H1 (cell line): ENCODE measurements around the gene HDHD3. TPM values are rescaled to one million over a fixed set of nuclear protein-coding genes. Genes with fewer than 3 reads are reported as not detected.

ENCODE experiments used
- CTCF ChIA-PET: fragments of 300-600 bp; sonication (Branson Sonifier 250); formaldehyde crosslinking; loops from one replicate; lab custom pipeline; 2021; ENCODE audit not compliant: partially characterized antibody; lab: Charles Lee
- POLR2A ChIA-PET: fragments of 300-600 bp; sonication (Branson Sonifier 250); formaldehyde crosslinking; loops from one replicate; lab custom pipeline; 2021; ENCODE audit warnings: inconsistent platforms; ENCODE audit not compliant: partially characterized antibody; lab: Charles Lee
- DNase-seq, 2 experiments: peaks; one replicate each; pipeline versions ENCODE4 v3.0.0 to v3.0.0-alpha.2; 2010 to 2022; ENCODE audit warnings: low spot score in 2 of 2, low read depth in 1 of 2, mixed read lengths in 1 of 2
- FAIRE-seq: peaks from 2 replicates; lab custom pipeline; 2011; peaks lifted over from hg19 to GRCh38; lab: Jason Lieb, UNC
- H2AFZ ChIP-seq: 2 replicates; pipeline ENCODE4 v1.8.1; 2012; ENCODE audit warnings: low read length, inconsistent platforms
- H2AK5ac ChIP-seq: 2 replicates; pipeline ENCODE4 v1.6.1; 2013; ENCODE audit warnings: low read depth, low read length
- H2BK120ac ChIP-seq: replicated peaks from 2 replicates; pipeline ENCODE3; 2013; ENCODE audit warnings: low read depth, low read length, inconsistent platforms
- H2BK12ac ChIP-seq: 2 replicates; pipeline ENCODE4 v1.6.1; 2013; ENCODE audit warnings: low read depth, low read length
- H2BK15ac ChIP-seq: 2 replicates; pipeline ENCODE4 v1.6.1; 2013; ENCODE audit warnings: low read length
- H2BK20ac ChIP-seq: 2 replicates; pipeline ENCODE4 v1.6.1; 2013; ENCODE audit warnings: low read length
- H2BK5ac ChIP-seq: 2 replicates; pipeline ENCODE4 v1.6.1; 2013; ENCODE audit warnings: low read depth, low read length
- H3K14ac ChIP-seq: 2 replicates; pipeline ENCODE4 v1.6.1; 2013; ENCODE audit warnings: inconsistent platforms; ENCODE audit not compliant: insufficient read length
- H3K18ac ChIP-seq: 2 replicates; pipeline ENCODE4 v1.6.1; 2013; ENCODE audit warnings: low read length; ENCODE audit errors: extremely low read depth
- H3K23ac ChIP-seq: 2 replicates; pipeline ENCODE4 v1.6.1; 2013; ENCODE audit warnings: inconsistent platforms; ENCODE audit not compliant: insufficient read length
- H3K23me2 ChIP-seq: 2 replicates; pipeline ENCODE4 v1.6.1; 2013; ENCODE audit warnings: low read depth, low read length
- H3K27ac ChIP-seq: 2 replicates; pipeline ENCODE4 v1.6.1; 2011; ENCODE audit warnings: low read depth, low read length, inconsistent platforms
- H3K27me3 ChIP-seq, 4 experiments: replicated peaks in 1 of 4; 1 replicate in 1 of 4; 2 replicates in 3 of 4; pipeline versions ENCODE4 v1.6.1 to v1.8.1; 2011 to 2013; ENCODE audit warnings: low read length in 3 of 4, mild to moderate bottlenecking in 3 of 4, inconsistent platforms in 2 of 4, mixed read lengths in 2 of 4, moderate library complexity in 1 of 4; ENCODE audit not compliant: control insufficient read depth in 3 of 4, insufficient read depth in 3 of 4; ENCODE audit errors: extremely low read depth in 1 of 4
- H3K36me3 ChIP-seq, 4 experiments: 2 replicates each; pipeline versions ENCODE4 v1.6.1 to v1.8.1; 2011 to 2013; ENCODE audit warnings: mild to moderate bottlenecking in 4 of 4, low read length in 3 of 4, moderate library complexity in 2 of 4, control low read depth in 1 of 4, inconsistent platforms in 1 of 4; ENCODE audit not compliant: insufficient read depth in 4 of 4, control insufficient read depth in 2 of 4
- H3K4ac ChIP-seq: replicated peaks from 2 replicates; pipeline ENCODE3; 2013; ENCODE audit warnings: low read length, low read depth, mixed read lengths, inconsistent platforms; ENCODE audit not compliant: insufficient read length
- H3K4me1 ChIP-seq, 4 experiments: replicated peaks in 1 of 4; 1 replicate in 1 of 4; 2 replicates in 3 of 4; pipeline versions ENCODE4 v1.6.1 to v1.8.1; 2011 to 2013; ENCODE audit warnings: low read length in 3 of 4, inconsistent platforms in 2 of 4, mixed read lengths in 1 of 4; ENCODE audit not compliant: insufficient read depth in 4 of 4, control insufficient read depth in 3 of 4
- H3K4me2 ChIP-seq, 2 experiments: 2 replicates each; pipeline versions ENCODE4 v1.6.1 to v1.8.1; 2011 to 2013; ENCODE audit warnings: low read depth in 2 of 2, low read length in 2 of 2, control low read depth in 1 of 2, inconsistent platforms in 1 of 2, mild to moderate bottlenecking in 1 of 2; ENCODE audit not compliant: insufficient read depth in 1 of 2
- H3K4me3 ChIP-seq, 4 experiments: fragments of 200-600, 300-600 bp in 1 of 4; sonication (generic), shearing (Covaris generic), sonication (Bioruptor Twin) in 1 of 4; 2 replicates each; pipeline versions ENCODE4 v1.5.1 to v1.8.1; 2011 to 2016; ENCODE audit warnings: low read length in 4 of 4, low read depth in 3 of 4, control low read depth in 2 of 4, inconsistent platforms in 2 of 4, mild to moderate bottlenecking in 2 of 4, mixed read lengths in 1 of 4, moderate library complexity in 1 of 4; ENCODE audit not compliant: insufficient read depth in 2 of 4; ENCODE audit errors: extremely low read depth in 1 of 4
- H3K56ac ChIP-seq: replicated peaks from 2 replicates; pipeline ENCODE3; 2013; ENCODE audit warnings: low read depth, mild to moderate bottlenecking, mixed read lengths, low read length, inconsistent platforms; ENCODE audit not compliant: insufficient read length
- H3K79me1 ChIP-seq: 2 replicates; pipeline ENCODE4 v1.6.1; 2013; ENCODE audit warnings: low read depth, low read length, control low read depth
- H3K79me2 ChIP-seq, 2 experiments: 2 replicates each; pipeline versions ENCODE4 v1.6.1 to v1.8.1; 2012 to 2013; ENCODE audit warnings: low read length in 2 of 2, mild to moderate bottlenecking in 2 of 2, inconsistent platforms in 1 of 2; ENCODE audit not compliant: insufficient read depth in 2 of 2, control insufficient read depth in 1 of 2
- H3K9ac ChIP-seq, 4 experiments: replicated peaks in 1 of 4; 1 replicate in 1 of 4; 2 replicates in 3 of 4; pipeline versions ENCODE4 v1.6.1 to v1.8.1; 2011 to 2013; ENCODE audit warnings: low read depth in 3 of 4, low read length in 3 of 4, control low read depth in 2 of 4, mild to moderate bottlenecking in 2 of 4, moderate library complexity in 2 of 4, inconsistent platforms in 1 of 4; ENCODE audit errors: extremely low read depth in 1 of 4
- H3K9me3 ChIP-seq, 2 experiments: 2 replicates each; pipeline versions ENCODE4 v1.6.1 to v1.8.1; 2012 to 2013; ENCODE audit warnings: mild to moderate bottlenecking in 2 of 2, moderate library complexity in 2 of 2, control low read depth in 1 of 2, inconsistent platforms in 1 of 2, low read depth in 1 of 2, low read length in 1 of 2, mixed read lengths in 1 of 2; ENCODE audit not compliant: insufficient read depth in 2 of 2
- H4K20me1 ChIP-seq, 2 experiments: replicated peaks in 1 of 2; 2 replicates each; pipeline versions ENCODE3 to v1.8.1; 2011 to 2013; ENCODE audit warnings: inconsistent platforms in 2 of 2, low read length in 2 of 2, mild to moderate bottlenecking in 1 of 2; ENCODE audit not compliant: insufficient read depth in 2 of 2, control insufficient read depth in 1 of 2
- H4K5ac ChIP-seq: 2 replicates; pipeline ENCODE4 v1.6.1; 2013; ENCODE audit warnings: low read length, low read depth, mixed read lengths, inconsistent platforms; ENCODE audit not compliant: insufficient read length
- H4K8ac ChIP-seq: 2 replicates; pipeline ENCODE4 v1.8.0; 2013; ENCODE audit warnings: mild to moderate bottlenecking, moderate library complexity, low read length, inconsistent platforms; ENCODE audit not compliant: insufficient read depth; ENCODE audit errors: extremely low read depth
- H4K91ac ChIP-seq: replicated peaks from 2 replicates; pipeline ENCODE3; 2013; ENCODE audit warnings: low read length, mixed read lengths, inconsistent platforms; ENCODE audit not compliant: insufficient read length
- BCL11A ChIP-seq, 2 experiments: IDR thresholded peaks; one replicate each; pipeline ENCODE4 v1.6.1; 2011; ENCODE audit warnings: low read depth in 2 of 2, low read length in 2 of 2, mild to moderate bottlenecking in 2 of 2
- CBX8 ChIP-seq: fragments of 300-800, 300-1000 bp; sonication (generic); IDR thresholded peaks from 2 replicates; pipeline ENCODE4 v1.7.1; 2016; ENCODE audit warnings: low read depth, low read length, borderline replicate concordance
- GABPA ChIP-seq: IDR thresholded peaks from 2 replicates; pipeline ENCODE4 v1.6.1; 2011; ENCODE audit warnings: mild to moderate bottlenecking, low read length, moderate library complexity, borderline replicate concordance; ENCODE audit not compliant: insufficient read depth
- HDAC2 ChIP-seq, 2 experiments: fragments of 300-600 bp in 1 of 2; sonication (generic) in 1 of 2; IDR thresholded peaks; 2 replicates each; pipeline ENCODE4 v1.6.1; 2011 to 2012; ENCODE audit warnings: low read depth in 2 of 2, low read length in 2 of 2, mild to moderate bottlenecking in 2 of 2, moderate library complexity in 2 of 2, borderline replicate concordance in 1 of 2, inconsistent platforms in 1 of 2
- JUND ChIP-seq: IDR thresholded peaks from 2 replicates; pipeline ENCODE4 v1.6.1; 2011; ENCODE audit warnings: mild to moderate bottlenecking, improper control_type of control experiment, low read length
- KDM5A ChIP-seq: fragments of 200-600 bp; IDR thresholded peaks from 2 replicates; pipeline ENCODE4 v1.7.1; 2012; ENCODE audit warnings: mild to moderate bottlenecking, low read length, inconsistent platforms, mixed read lengths
- POLR2A ChIP-seq, 2 experiments: IDR thresholded peaks; 1 replicate in 1 of 2; 2 replicates in 1 of 2; pipeline ENCODE4 v1.6.1; 2011; ENCODE audit warnings: low read depth in 2 of 2, low read length in 2 of 2, mild to moderate bottlenecking in 2 of 2; ENCODE audit errors: control extremely low read depth in 1 of 2
- RAD21 ChIP-seq, 2 experiments: IDR thresholded peaks in 1 of 2; conservative IDR thresholded peaks in 1 of 2; 2 replicates each; pipeline ENCODE4 v1.6.1; 2011; ENCODE audit warnings: low read depth in 2 of 2, low read length in 2 of 2, improper control_type of control experiment in 1 of 2, inconsistent platforms in 1 of 2, mild to moderate bottlenecking in 1 of 2, moderate library complexity in 1 of 2
- RFX5 ChIP-seq: IDR thresholded peaks from 2 replicates; pipeline ENCODE4 v1.6.1; 2011; ENCODE audit warnings: low read depth, low read length, improper control_type of control experiment, borderline replicate concordance
- RXRA ChIP-seq: IDR thresholded peaks from 2 replicates; pipeline ENCODE4 v1.6.1; 2011; ENCODE audit warnings: low read depth, mild to moderate bottlenecking, low read length, moderate library complexity; ENCODE audit not compliant: insufficient read depth
- SAP30 ChIP-seq: fragments of 300-600 bp; sonication (generic); IDR thresholded peaks from 2 replicates; pipeline ENCODE4 v1.7.1; 2012; ENCODE audit warnings: low read length, moderate library complexity, mild to moderate bottlenecking, inconsistent platforms; ENCODE audit not compliant: insufficient read depth, insufficient replicate concordance
- WGBS, 2 experiments: shearing (Covaris generic) in 1 of 2; methylation state at CpG; one replicate each; pipeline versions ENCODE4 v1.1.6 to v1.1.7; 2013 to 2015; ENCODE audit warnings: low lambda C conversion rate in 2 of 2, mixed read lengths in 2 of 2, inconsistent platforms in 1 of 2, low coverage in 1 of 2, missing lambda C conversion rate in 1 of 2; ENCODE audit not compliant: insufficient replicate concordance in 2 of 2, insufficient coverage in 1 of 2, insufficient read length in 1 of 2; ENCODE audit errors: extremely low coverage in 1 of 2, missing lambda C conversion rate in 1 of 2; 5-methylcytosine and 5-hydroxymethylcytosine counted together
- polyA plus RNA-seq, 7 experiments: library from polyadenylated mRNA; depleted of rRNA in 3 of 7; stranded (reverse) in 5 of 7; unstranded in 2 of 7; fragments of >200 nt in 5 of 7; fragments of 200-250 nt in 2 of 7; gene quantifications; 1 replicate in 5 of 7; 2 replicates in 1 of 7; 4 replicates in 1 of 7; pipeline versions ENCODE4 v1.2.1 to v1.2.3, GENCODE V29; 2011 to 2013; ENCODE audit warnings: missing spikeins in 2 of 7, mixed read lengths in 2 of 7
- total RNA-seq: library from RNA; stranded (reverse); fragmentation: NEBNext Ultra II Directional; extraction: Animal tissue kit (Norgen Biotek cat#: 25700); gene quantifications from 2 replicates; pipeline ENCODE4 v1.2.1, GENCODE V29; 2021
- TF ChIP-seq, protein P1 (sequence below): IDR thresholded peaks from 2 replicates; pipeline ENCODE4 v1.6.1; 2012; ENCODE audit warnings: inconsistent platforms

The HDHD3 gene
- total and polyA plus RNA-seq, 2 of the 8 experiments (the other 6 are each of a cell fraction or from before 2014, with no cell fraction given), result 12.1 to 25.3 TPM

DNA sequence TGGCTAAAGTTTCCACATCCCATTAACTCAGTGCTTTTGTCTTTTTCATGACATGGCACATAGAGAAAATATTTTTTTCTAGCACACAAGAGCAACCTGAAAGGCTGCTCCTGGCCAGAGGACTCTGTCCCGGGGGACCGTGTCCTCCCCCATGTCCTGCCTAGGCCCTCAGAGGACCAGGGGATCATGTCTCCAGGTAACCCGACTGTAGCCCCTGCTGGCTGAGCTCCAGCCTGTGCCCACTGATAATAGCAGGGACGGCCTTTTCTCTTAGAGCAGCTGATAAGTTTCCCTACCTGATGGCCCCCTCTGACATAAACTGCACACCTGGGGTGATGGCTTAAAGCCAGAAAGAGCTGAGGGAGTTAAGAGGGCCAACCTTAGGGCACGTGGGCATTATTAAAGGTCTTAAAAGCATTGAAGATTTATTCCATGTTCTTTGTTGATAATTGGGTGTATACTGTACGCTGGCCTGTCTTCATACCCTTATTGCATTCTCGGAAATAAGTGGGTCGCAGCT lies 5.9 kb downstream of the HDHD3 start:
- Histone ChIP-seq H3K4me3 (no peak overlapping the region), H3K36me3 (peaks cover 0 to 19% (median 2%) of the 10 kb centered on the region in 4 experiments; a peak in 4 of 8 replicates), H4K8ac (no peak overlapping the region), H3K9me3 (no peaks in the 10 kb centered on the region), H2AK5ac (no peak overlapping the region), H3K79me1 (no peaks in the 10 kb centered on the region), H3K23ac (no peak overlapping the region), H3K9ac (no peak overlapping the region), H2BK12ac (no peak overlapping the region), H2BK20ac (no peak overlapping the region), H3K18ac (no peak overlapping the region), H3K27me3 (no peaks in the 10 kb centered on the region), H3K14ac (no peak overlapping the region), H3K23me2 (no peaks in the 10 kb centered on the region), H3K27ac (no peak overlapping the region), H2BK15ac (no peak overlapping the region), H2BK120ac (no peak overlapping the region), H3K79me2 (peaks cover 0 to 5% of the 10 kb centered on the region in 2 experiments; a peak in 1 of 4 replicates), H3K4me2 (no peak overlapping the region), H2AFZ (no peak overlapping the region), H2BK5ac (no peak overlapping the region), H4K5ac (no peak overlapping the region), H3K4me1 (peaks cover 0 to 5% (median 2%) of the 10 kb centered on the region in 4 experiments; a peak in 3 of 7 replicates), H3K56ac (no peak overlapping the region), H3K4ac (no peak overlapping the region), H4K91ac (no peak overlapping the region), H4K20me1 (peaks cover 0 to 2% of the 10 kb centered on the region in 2 experiments)
- WGBS, 2 experiments, result 86% methylated on average over 8 of the region's 8 CpGs; no CpG with 5 or more reads in 1 of the 2 experiments
- ChIA-PET CTCF (interaction anchor here (0.9 to 1.2 kb wide), 3 partner anchors 10 to 27 kb away, joined by 3 to 6 read pairs (median 4); no protein-coding TSS in a partner anchor), POLR2A (interaction anchor here (1.0 to 2.8 kb wide), 7 partner anchors 8 to 39 kb away, joined by 3 to 11 read pairs (median 3); partner anchors contain the start of genes ALAD, BSPRY, C9orf43 and POLE3)
- no peak for DNase-seq
- FAIRE-seq, result no peak
- no peak for TF ChIP-seq JUND
- no peak for TF ChIP-seq RXRA
- TF ChIP-seq, protein P1, sequence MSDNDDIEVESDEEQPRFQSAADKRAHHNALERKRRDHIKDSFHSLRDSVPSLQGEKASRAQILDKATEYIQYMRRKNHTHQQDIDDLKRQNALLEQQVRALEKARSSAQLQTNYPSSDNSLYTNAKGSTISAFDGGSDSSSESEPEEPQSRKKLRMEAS, result no peak
- TF ChIP-seq KDM5A, result no peak
- no peak for TF ChIP-seq BCL11A (IDR thresholded peaks at IDR 0.05; ENCODE audit: low read depth in 2 of 2, low read length in 2 of 2)
- TF ChIP-seq HDAC2 (IDR thresholded peaks at IDR 0.05; ENCODE audit: borderline replicate concordance in 1 of 2, low read depth in 2 of 2, low read length in 2 of 2), result no peak
- no peak for TF ChIP-seq RAD21 (IDR thresholded peaks at IDR 0.05 in 1 of 2, conservative IDR thresholded peaks at IDR 0.05 in 1 of 2; ENCODE audit: low read depth in 2 of 2, low read length in 2 of 2)
- no peak for TF ChIP-seq POLR2A (IDR thresholded peaks at IDR 0.05; ENCODE audit: control extremely low read depth in 1 of 2, low read depth in 2 of 2, low read length in 2 of 2)
- no peak for TF ChIP-seq CBX8
- TF ChIP-seq GABPA, result no peak
- TF ChIP-seq RFX5, result no peak
- TF ChIP-seq SAP30, result no peak
